Astrocyte (in vitro differentiated cells and primary cell): ENCODE measurements around the gene KLHL15.

Source experiments
- EZH2 ChIP-seq: IDR thresholded peaks from 2 replicates; pipeline ENCODE4 v1.6.1; 2012; ENCODE audit warnings: mild to moderate bottlenecking, low read length, inconsistent platforms; ENCODE audit not compliant: insufficient read depth
- TF ChIP-seq, protein P1 (sequence below): IDR thresholded peaks from 2 replicates; pipeline ENCODE4 v1.5.1; 2011; ENCODE audit warnings: low read depth, mild to moderate bottlenecking, inconsistent platforms, low read length, moderate library complexity; ENCODE audit not compliant: insufficient read depth

DNA sequence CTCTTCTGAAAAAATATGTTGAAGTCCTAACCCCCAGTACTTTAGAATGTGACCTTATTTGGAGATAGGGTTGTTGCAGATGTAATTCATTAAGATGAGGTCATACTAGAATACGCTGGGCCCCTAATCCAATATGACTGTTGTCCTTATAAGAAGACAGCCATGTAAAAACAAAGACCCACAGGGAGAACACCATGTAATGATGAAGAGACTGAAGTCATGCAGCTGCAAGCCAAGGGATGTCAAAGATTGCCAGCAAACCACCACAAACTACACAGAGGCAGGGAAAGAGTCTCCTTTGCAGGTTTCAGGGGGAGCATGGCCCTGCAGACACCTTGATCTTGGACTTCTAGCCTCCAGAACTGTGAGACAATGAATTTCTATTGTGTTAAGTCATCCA, 81.8 kb downstream of the KLHL15 start:
- TF ChIP-seq EZH2 = no peak
- TF ChIP-seq, protein P1, sequence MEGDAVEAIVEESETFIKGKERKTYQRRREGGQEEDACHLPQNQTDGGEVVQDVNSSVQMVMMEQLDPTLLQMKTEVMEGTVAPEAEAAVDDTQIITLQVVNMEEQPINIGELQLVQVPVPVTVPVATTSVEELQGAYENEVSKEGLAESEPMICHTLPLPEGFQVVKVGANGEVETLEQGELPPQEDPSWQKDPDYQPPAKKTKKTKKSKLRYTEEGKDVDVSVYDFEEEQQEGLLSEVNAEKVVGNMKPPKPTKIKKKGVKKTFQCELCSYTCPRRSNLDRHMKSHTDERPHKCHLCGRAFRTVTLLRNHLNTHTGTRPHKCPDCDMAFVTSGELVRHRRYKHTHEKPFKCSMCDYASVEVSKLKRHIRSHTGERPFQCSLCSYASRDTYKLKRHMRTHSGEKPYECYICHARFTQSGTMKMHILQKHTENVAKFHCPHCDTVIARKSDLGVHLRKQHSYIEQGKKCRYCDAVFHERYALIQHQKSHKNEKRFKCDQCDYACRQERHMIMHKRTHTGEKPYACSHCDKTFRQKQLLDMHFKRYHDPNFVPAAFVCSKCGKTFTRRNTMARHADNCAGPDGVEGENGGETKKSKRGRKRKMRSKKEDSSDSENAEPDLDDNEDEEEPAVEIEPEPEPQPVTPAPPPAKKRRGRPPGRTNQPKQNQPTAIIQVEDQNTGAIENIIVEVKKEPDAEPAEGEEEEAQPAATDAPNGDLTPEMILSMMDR = no peak
